H1 (cell line): ENCODE data around the gene MOGAT2.

Source experiments
- CTCF ChIP-seq, 3 experiments: IDR thresholded peaks; 1 replicate in 2 of 3; 2 replicates in 1 of 3; pipeline versions ENCODE4 v1.5.1 to v1.6.1; 2011; ENCODE audit warnings: low read length in 3 of 3, mild to moderate bottlenecking in 3 of 3, inconsistent platforms in 2 of 3, low read depth in 1 of 3, moderate library complexity in 1 of 3; ENCODE audit not compliant: insufficient read depth in 1 of 3; ENCODE audit errors: control extremely low read depth in 1 of 3
- EGR1 ChIP-seq: IDR thresholded peaks from 2 replicates; pipeline ENCODE4 v1.6.1; 2011; ENCODE audit warnings: low read depth, low read length, borderline replicate concordance
- EP300 ChIP-seq, 2 experiments: IDR thresholded peaks; 1 replicate in 1 of 2; 2 replicates in 1 of 2; pipeline ENCODE4 v1.6.1; 2011 to 2012; ENCODE audit warnings: low read depth in 2 of 2, low read length in 2 of 2, mild to moderate bottlenecking in 2 of 2, borderline replicate concordance in 1 of 2, inconsistent platforms in 1 of 2, moderate library complexity in 1 of 2
- POLR2A ChIP-seq, 2 experiments: IDR thresholded peaks; 1 replicate in 1 of 2; 2 replicates in 1 of 2; pipeline ENCODE4 v1.6.1; 2011; ENCODE audit warnings: low read depth in 2 of 2, low read length in 2 of 2, mild to moderate bottlenecking in 2 of 2; ENCODE audit errors: control extremely low read depth in 1 of 2
- POLR2AphosphoS5 ChIP-seq: IDR thresholded peaks from 2 replicates; pipeline ENCODE4 v1.6.1; 2011; ENCODE audit warnings: low read depth, low read length
- SIN3A ChIP-seq, 2 experiments: IDR thresholded peaks in 1 of 2; conservative IDR thresholded peaks in 1 of 2; 2 replicates each; pipeline ENCODE4 v1.6.1; 2011 to 2012; ENCODE audit warnings: low read length in 2 of 2, improper control_type of control experiment in 1 of 2, low read depth in 1 of 2, mild to moderate bottlenecking in 1 of 2
- SUZ12 ChIP-seq: fragments of 200-600 bp; sonication (generic); IDR thresholded peaks from 2 replicates; pipeline ENCODE4 v1.6.1; 2012; ENCODE audit warnings: mild to moderate bottlenecking, inconsistent platforms, low read length, moderate library complexity, mixed read lengths
- TEAD4 ChIP-seq: IDR thresholded peaks from 2 replicates; pipeline ENCODE4 v1.6.1; 2012; ENCODE audit warnings: low read depth, low read length, inconsistent platforms, mixed read lengths
- USF2 ChIP-seq: IDR thresholded peaks from 2 replicates; pipeline ENCODE4 v1.6.1; 2011; ENCODE audit warnings: low read length, improper control_type of control experiment

- TF ChIP-seq POLR2A (IDR thresholded peaks at IDR 0.05; ENCODE audit: control extremely low read depth in 1 of 2, low read depth in 2 of 2, low read length in 2 of 2) (no peak), CTCF (IDR thresholded peaks at IDR 0.05; ENCODE audit: control extremely low read depth in 1 of 3, insufficient read depth in 1 of 3, low read depth in 1 of 3, low read length in 3 of 3) (no peak), TEAD4 (no peak), POLR2AphosphoS5 (no peak), SUZ12 (no peak), USF2 (no peak), EP300 (IDR thresholded peaks at IDR 0.05; ENCODE audit: borderline replicate concordance in 1 of 2, low read depth in 2 of 2, low read length in 2 of 2) (no peak), EGR1 (no peak), SIN3A (conservative IDR thresholded peaks at IDR 0.05 in 1 of 2, IDR thresholded peaks at IDR 0.05 in 1 of 2; ENCODE audit: low read depth in 1 of 2, low read length in 2 of 2) (no peak)
Measured at GRCh38 chr11:75721852-75722668, 4.4 kb downstream of the MOGAT2 start.
